Measurements from ENCODE around the gene FSCN2.

GRCh38 chr17:81491181-81491581 lies 37.0 kb upstream of the FSCN2 start:
- TF ChIP-seq, protein P1, sequence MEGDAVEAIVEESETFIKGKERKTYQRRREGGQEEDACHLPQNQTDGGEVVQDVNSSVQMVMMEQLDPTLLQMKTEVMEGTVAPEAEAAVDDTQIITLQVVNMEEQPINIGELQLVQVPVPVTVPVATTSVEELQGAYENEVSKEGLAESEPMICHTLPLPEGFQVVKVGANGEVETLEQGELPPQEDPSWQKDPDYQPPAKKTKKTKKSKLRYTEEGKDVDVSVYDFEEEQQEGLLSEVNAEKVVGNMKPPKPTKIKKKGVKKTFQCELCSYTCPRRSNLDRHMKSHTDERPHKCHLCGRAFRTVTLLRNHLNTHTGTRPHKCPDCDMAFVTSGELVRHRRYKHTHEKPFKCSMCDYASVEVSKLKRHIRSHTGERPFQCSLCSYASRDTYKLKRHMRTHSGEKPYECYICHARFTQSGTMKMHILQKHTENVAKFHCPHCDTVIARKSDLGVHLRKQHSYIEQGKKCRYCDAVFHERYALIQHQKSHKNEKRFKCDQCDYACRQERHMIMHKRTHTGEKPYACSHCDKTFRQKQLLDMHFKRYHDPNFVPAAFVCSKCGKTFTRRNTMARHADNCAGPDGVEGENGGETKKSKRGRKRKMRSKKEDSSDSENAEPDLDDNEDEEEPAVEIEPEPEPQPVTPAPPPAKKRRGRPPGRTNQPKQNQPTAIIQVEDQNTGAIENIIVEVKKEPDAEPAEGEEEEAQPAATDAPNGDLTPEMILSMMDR (IDR thresholded peaks at IDR 0.05), result no peak
- no peak for TF ChIP-seq POLR2AphosphoS5 (IDR thresholded peaks at IDR 0.05; ENCODE audit: low read depth, low read length)

Data from Panc1 (cell line).